ENCODE data around the gene CDC42SE2. TPM values are rescaled to one million over a fixed set of nuclear protein-coding genes. Genes with fewer than 3 reads are reported as not detected.

The CDC42SE2 gene
- total RNA-seq, 4 donors from 2014 or later = 30.1 to 59.3 (median 35.7) TPM

GRCh38 chr5:131316026-131316425 is 52.2 kb downstream of the CDC42SE2 start:
- no peak for DNase-seq (ENCODE audit: low spot score)
- no peak for ATAC-seq (ENCODE audit: low FRiP score)
- TF ChIP-seq, protein P1, sequence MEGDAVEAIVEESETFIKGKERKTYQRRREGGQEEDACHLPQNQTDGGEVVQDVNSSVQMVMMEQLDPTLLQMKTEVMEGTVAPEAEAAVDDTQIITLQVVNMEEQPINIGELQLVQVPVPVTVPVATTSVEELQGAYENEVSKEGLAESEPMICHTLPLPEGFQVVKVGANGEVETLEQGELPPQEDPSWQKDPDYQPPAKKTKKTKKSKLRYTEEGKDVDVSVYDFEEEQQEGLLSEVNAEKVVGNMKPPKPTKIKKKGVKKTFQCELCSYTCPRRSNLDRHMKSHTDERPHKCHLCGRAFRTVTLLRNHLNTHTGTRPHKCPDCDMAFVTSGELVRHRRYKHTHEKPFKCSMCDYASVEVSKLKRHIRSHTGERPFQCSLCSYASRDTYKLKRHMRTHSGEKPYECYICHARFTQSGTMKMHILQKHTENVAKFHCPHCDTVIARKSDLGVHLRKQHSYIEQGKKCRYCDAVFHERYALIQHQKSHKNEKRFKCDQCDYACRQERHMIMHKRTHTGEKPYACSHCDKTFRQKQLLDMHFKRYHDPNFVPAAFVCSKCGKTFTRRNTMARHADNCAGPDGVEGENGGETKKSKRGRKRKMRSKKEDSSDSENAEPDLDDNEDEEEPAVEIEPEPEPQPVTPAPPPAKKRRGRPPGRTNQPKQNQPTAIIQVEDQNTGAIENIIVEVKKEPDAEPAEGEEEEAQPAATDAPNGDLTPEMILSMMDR (IDR thresholded peaks at IDR 0.05) = no peak

GRCh38 chr5:131316822-131317221 is 53.0 kb downstream of the CDC42SE2 start:
- ATAC-seq (ENCODE audit: low FRiP score) = no peak
- TF ChIP-seq, protein P1 (IDR thresholded peaks at IDR 0.05) = no peak
- no peak for DNase-seq (ENCODE audit: low spot score)

DNA sequence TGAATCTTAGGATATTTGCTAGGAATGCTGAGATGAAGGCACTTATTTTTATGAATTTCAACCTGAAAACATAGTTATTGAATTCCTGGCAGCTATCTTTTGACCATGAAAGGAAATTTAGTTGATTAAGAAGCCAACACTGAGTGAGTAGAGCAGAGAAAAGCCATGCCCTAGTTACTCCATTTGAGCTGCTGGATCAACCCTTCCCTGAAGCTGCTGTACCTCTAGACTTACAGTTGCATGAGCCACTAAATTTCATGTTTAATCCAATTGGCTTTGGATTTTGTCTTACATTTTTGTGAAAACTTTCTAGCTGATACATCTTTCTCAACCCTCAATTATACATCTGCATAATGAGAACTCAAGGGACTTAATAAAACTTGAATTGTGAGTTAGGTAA is 54.6 kb downstream of the CDC42SE2 start:
- TF ChIP-seq, protein P1 (IDR thresholded peaks at IDR 0.05) = no peak
- ATAC-seq (ENCODE audit: low FRiP score) (no peak), DNase-seq (ENCODE audit: low spot score) (no peak)

- TF ChIP-seq, protein P1 (IDR thresholded peaks at IDR 0.05) = no peak
- no peak for DNase-seq (ENCODE audit: low spot score)
- no peak for ATAC-seq (ENCODE audit: low FRiP score)
These were observed 57.2 kb downstream of the CDC42SE2 start for GRCh38 chr5:131321066-131321465.

- no peak for ATAC-seq (ENCODE audit: low FRiP score)
- TF ChIP-seq, protein P1 (IDR thresholded peaks at IDR 0.05) = no peak
- no peak for DNase-seq (ENCODE audit: low spot score)
These were observed 59.1 kb downstream of the CDC42SE2 start for GRCh38 chr5:131322926-131323325.

GRCh38 chr5:131323378-131323777 is 59.5 kb downstream of the CDC42SE2 start:
- ATAC-seq (ENCODE audit: low FRiP score) = no peak
- DNase-seq (ENCODE audit: low spot score) = no peak
- TF ChIP-seq, protein P1 (IDR thresholded peaks at IDR 0.05) = no peak

DNA sequence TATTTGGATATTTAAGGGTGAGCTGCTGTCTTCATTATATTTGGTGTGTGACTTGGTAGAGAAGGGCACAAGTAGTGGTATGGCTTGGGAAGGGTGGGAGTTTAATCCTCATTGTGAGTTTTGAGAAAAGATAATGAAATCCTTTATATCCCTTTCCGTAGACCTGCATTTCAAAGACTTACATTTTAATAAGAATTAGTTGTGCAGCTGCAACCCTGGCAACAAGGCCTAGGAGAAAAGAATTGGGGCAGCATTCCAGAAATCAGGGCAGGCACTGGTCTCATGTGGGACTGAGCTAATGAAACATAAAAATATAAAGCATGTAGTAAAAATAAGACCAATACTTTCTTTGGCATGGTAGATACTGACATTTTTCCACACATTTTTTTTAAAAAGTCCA is 60.5 kb downstream of the CDC42SE2 start:
- TF ChIP-seq, protein P1 (IDR thresholded peaks at IDR 0.05) = no peak
- ATAC-seq (ENCODE audit: low FRiP score) (no peak), DNase-seq (ENCODE audit: low spot score) (no peak)

Data from omental fat pad (tissue), 4 donors.